Endothelial cell of umbilical vein (primary cell): ENCODE data around the gene SEZ6.

Source experiments
- CTCF ChIP-seq, 2 donors: IDR thresholded peaks; 1 replicate in 1 of 2; 2 replicates in 1 of 2; pipeline ENCODE4 v1.5.1; 2011; ENCODE audit warnings: low read length in 2 of 2, mild to moderate bottlenecking in 2 of 2, moderate library complexity in 2 of 2, control low read depth in 1 of 2, inconsistent platforms in 1 of 2, low read depth in 1 of 2; ENCODE audit not compliant: insufficient read depth in 1 of 2; ENCODE audit errors: extremely low read depth in 1 of 2
- FOS ChIP-seq: IDR thresholded peaks from 2 replicates; pipeline ENCODE4 v1.6.1; 2011; ENCODE audit warnings: mild to moderate bottlenecking, low read length, moderate library complexity, borderline replicate concordance; ENCODE audit not compliant: insufficient read depth
- MAX ChIP-seq: IDR thresholded peaks from 2 replicates; pipeline ENCODE4 v1.6.1; 2011; ENCODE audit not compliant: insufficient read depth, insufficient read length
- MYC ChIP-seq: IDR thresholded peaks from one replicate; pipeline ENCODE4 v1.6.1; 2011; ENCODE audit warnings: mild to moderate bottlenecking, low read depth, low read length
- POLR2A ChIP-seq: IDR thresholded peaks from 2 replicates; pipeline ENCODE4 v1.6.1; 2012; ENCODE audit warnings: low read depth, mild to moderate bottlenecking, control low read depth, low read length

- TF ChIP-seq MAX (no peak), CTCF (IDR thresholded peaks at IDR 0.05; ENCODE audit: extremely low read depth in 1 of 2, insufficient read depth in 1 of 2, low read depth in 1 of 2, low read length in 2 of 2) (no peak), MYC (no peak), FOS (no peak), POLR2A (no peak)
Measured at GRCh38 chr17:28967221-28968135, 38.4 kb downstream of the SEZ6 start.
